Heart right ventricle (tissue), 16 donors: ENCODE data around the gene MARCO. TPM values are rescaled to one million over a fixed set of nuclear protein-coding genes. Genes with fewer than 3 reads are reported as not detected.
A peak's percentile ranks its signal among the peaks of the same experiment; 100 is the strongest.

Source experiments
- ATAC-seq, 8 donors: fragments of 200-7000 bp; cut with Tn5 transposase; one replicate each; pipeline ENCODE4 v1.9.1; 2020; ENCODE audit warnings: mild to moderate bottlenecking in 8 of 8, moderate library complexity in 8 of 8, moderate number of reproducible peaks in 1 of 8
- DNase-seq, 2 donors: peaks; one replicate each; pipeline ENCODE4 v3.0.0-alpha.2; 2020
- H3K27ac ChIP-seq, 10 donors: fragments of 200-600 bp; sonication (generic) in 2 of 10; one replicate each; pipeline versions ENCODE4 v1.5.0 to v1.8.0; 2020 to 2022; ENCODE audit warnings: mild to moderate bottlenecking in 3 of 10
- H3K27me3 ChIP-seq, 7 donors: fragments of 200-600 bp; one replicate each; pipeline ENCODE4 v1.8.0; 2021 to 2022; ENCODE audit warnings: mild to moderate bottlenecking in 2 of 7
- H3K36me3 ChIP-seq, 9 donors: fragments of 200-600 bp; sonication (generic) in 1 of 9; one replicate each; pipeline versions ENCODE4 v1.5.0 to v1.8.0; 2020 to 2022; ENCODE audit warnings: mild to moderate bottlenecking in 2 of 9
- H3K4me1 ChIP-seq, 9 donors: fragments of 200-600 bp; sonication (generic) in 1 of 9; one replicate each; pipeline versions ENCODE4 v1.5.0 to v1.8.0; 2020 to 2022; ENCODE audit warnings: mild to moderate bottlenecking in 4 of 9
- H3K4me3 ChIP-seq, 10 donors: fragments of 200-600 bp; sonication (generic) in 2 of 10; one replicate each; pipeline versions ENCODE4 v1.5.0 to v1.8.0; 2020 to 2022; ENCODE audit warnings: mild to moderate bottlenecking in 7 of 10, moderate library complexity in 2 of 10
- H3K9me3 ChIP-seq, 11 donors: fragments of 200-600 bp in 10 of 11; sonication (generic) in 2 of 11; one replicate each; pipeline versions ENCODE4 v1.5.0 to v1.8.0; 2013 to 2022; ENCODE audit warnings: mild to moderate bottlenecking in 2 of 11, control low read depth in 1 of 11, moderate library complexity in 1 of 11
- WGBS, 2 donors: extraction: QIAGEN DNeasy Blood & Tissue Kit; methylation state at CpG; one replicate each; pipeline ENCODE4 v1.1.7; 2013; ENCODE audit warnings: inconsistent platforms in 1 of 2; 5-methylcytosine and 5-hydroxymethylcytosine counted together
- intact Hi-C, 10 donors: fragments of 100-400 bp; cut with DNase I; formaldehyde crosslinking; loops; one replicate each; pipeline versions ENCODE4 v1.11.1 to v1.14.2; 2022
- polyA plus RNA-seq, 2 donors: library from polyadenylated mRNA; stranded (reverse); fragments of 200-250 nt; gene quantifications; one replicate each; pipeline ENCODE4 v1.2.3, GENCODE V29; 2013
- total RNA-seq, 10 donors: library from RNA; stranded (reverse); fragmentation: NEBNext Ultra II Directional in 3 of 10; extraction: Animal tissue kit (Norgen Biotek cat#: 25700) in 3 of 10; gene quantifications; one replicate each; pipeline versions ENCODE4 v1.2.1 to v1.2.4, GENCODE V29; 2021 to 2023
- TF ChIP-seq, protein P1 (sequence below), 9 donors: fragments of 200-600 bp; sonication (generic) in 2 of 9; IDR thresholded peaks; one replicate each; pipeline versions ENCODE4 v1.5.0 to v1.8.0; 2021 to 2022; ENCODE audit warnings: antibody characterized with exemption in 9 of 9, mild to moderate bottlenecking in 5 of 9, moderate library complexity in 1 of 9
- donor health status: Arrhythmogenic right ventricular cardiomyopathy.
- donor health status: ischemic (EF 13 %, LVEDD 7.1; RV severe dilation, severe dysfunction).
- donor health status: healthy with polysubstance abuse.
- donor health status: DM: no; HTN: yes; CAD: no.
- donor health status: DM: no; HTN: no; CAD: no.
- donor health status: ischemic (EF 25% LVEDD 6.9; RV normal size, moderate dysfunction).
- donor health status: ischemic (EF 25% LVEDD 5.7; RV mildly dilated, moderate dysfunction).
- donor health status: healthy.
- donor health status: DM: yes; HTN: yes; CAD: no.
- donor health status: Ischemic cardiomyopathy.
- donor health status: ischemic (EF 35%, LVEDD 5.7; RV mildly dilated, moderate dysfunction).
- donor health status: nonischemic (EF 11% LVEDD 7.7; RV severe dilation, severe dysfunction).
- donor health status: DM: yes; HTN: yes; CAD: no.
- donor health status: PGD.
- donor health status: ischemic (EF 29% LVEDD 5.4; RV normal size, mild dysfunction).
- donor health status: nonischemic (EF 23%, LVEDD 6.1; RV moderate dilation, normal function).

Gene MARCO
- total and polyA plus RNA-seq, 12 donors: 0.47 to 31.2 (median 3.2) TPM

DNA sequence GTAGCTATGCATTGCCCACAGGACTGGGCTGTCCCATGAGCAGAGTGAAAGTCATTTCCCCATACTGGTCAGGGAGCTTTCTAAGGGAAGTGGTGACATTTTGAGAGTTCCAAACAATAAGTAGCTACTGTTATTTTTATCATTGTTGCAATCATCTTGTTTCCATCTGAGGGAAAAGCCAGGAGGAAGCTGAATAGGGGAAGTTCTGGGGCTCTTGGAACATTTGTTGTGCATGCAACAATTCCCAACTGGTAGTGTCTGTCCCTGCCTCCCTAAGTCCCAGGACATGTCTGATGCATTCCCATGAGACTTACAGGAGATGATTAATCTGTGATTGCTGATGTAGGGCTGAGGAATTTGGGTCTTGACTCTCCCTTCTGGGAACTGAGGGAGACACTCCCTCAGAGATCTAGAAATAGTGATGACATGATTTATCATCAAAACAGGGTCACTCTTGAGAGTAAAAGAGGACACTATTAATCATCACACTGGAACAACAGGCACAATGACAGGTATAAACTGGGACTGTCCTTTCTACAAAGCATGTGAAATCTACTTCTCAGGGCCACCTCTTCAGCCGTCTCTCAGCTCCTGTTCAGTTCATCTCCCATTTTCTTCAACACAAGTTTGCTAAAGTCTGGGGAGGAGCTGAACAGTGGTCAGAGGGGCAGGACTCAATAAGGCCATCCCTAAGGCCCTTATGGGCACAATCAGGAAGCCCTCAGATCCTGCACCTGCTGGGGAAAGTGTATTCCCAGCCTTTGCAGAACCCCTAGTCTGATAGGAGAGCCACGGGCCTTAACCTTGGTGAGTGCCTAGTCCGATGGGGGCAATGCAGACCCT lies 28.0 kb upstream of the MARCO start:
- H3K27me3 ChIP-seq: peaks cover 0 to 34% (median 3%) of the 10 kb centered on the region in 7 donors
- peaks cover 0 to 10% (median 0%) of the 10 kb centered on the region in 11 donors for H3K9me3 ChIP-seq
- H3K4me1 ChIP-seq: peaks cover 0 to 14% (median 0%) of the 10 kb centered on the region in 9 donors
- no peak overlapping the region for H3K27ac ChIP-seq
- intact Hi-C loops: no loop called here
- TF ChIP-seq, protein P1, sequence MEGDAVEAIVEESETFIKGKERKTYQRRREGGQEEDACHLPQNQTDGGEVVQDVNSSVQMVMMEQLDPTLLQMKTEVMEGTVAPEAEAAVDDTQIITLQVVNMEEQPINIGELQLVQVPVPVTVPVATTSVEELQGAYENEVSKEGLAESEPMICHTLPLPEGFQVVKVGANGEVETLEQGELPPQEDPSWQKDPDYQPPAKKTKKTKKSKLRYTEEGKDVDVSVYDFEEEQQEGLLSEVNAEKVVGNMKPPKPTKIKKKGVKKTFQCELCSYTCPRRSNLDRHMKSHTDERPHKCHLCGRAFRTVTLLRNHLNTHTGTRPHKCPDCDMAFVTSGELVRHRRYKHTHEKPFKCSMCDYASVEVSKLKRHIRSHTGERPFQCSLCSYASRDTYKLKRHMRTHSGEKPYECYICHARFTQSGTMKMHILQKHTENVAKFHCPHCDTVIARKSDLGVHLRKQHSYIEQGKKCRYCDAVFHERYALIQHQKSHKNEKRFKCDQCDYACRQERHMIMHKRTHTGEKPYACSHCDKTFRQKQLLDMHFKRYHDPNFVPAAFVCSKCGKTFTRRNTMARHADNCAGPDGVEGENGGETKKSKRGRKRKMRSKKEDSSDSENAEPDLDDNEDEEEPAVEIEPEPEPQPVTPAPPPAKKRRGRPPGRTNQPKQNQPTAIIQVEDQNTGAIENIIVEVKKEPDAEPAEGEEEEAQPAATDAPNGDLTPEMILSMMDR (IDR thresholded peaks at IDR 0.05): no peak
- H3K36me3 ChIP-seq: no peaks in the 10 kb centered on the region
- peak in 3 of 8 donors; percentile 38 to 71 (median 67) for ATAC-seq
- DNase-seq: no peak
- 60 to 62% methylated on average over 3 of the region's 3 CpGs for WGBS, 2 donors
- no peak overlapping the region for H3K4me3 ChIP-seq

GRCh38 chr2:118914721-118915453 lies 27.1 kb upstream of the MARCO start:
- Histone ChIP-seq H3K27ac (no peak overlapping the region), H3K36me3 (no peaks in the 10 kb centered on the region), H3K4me3 (no peak overlapping the region), H3K27me3 (peaks cover 0 to 34% (median 3%) of the 10 kb centered on the region in 7 donors), H3K9me3 (peaks cover 0 to 12% (median 0%) of the 10 kb centered on the region in 11 donors), H3K4me1 (peaks cover 0 to 14% (median 0%) of the 10 kb centered on the region in 9 donors)
- TF ChIP-seq, protein P1 (IDR thresholded peaks at IDR 0.05): no peak
- DNase-seq: no peak
- 64 to 73% methylated on average over 9 of the region's 9 CpGs for WGBS, 2 donors
- no peak for ATAC-seq
- intact Hi-C loops: no loop called here

GRCh38 chr2:118918017-118918416 lies 24.0 kb upstream of the MARCO start:
- Histone ChIP-seq H3K4me3 (no peak overlapping the region), H3K36me3 (no peaks in the 10 kb centered on the region), H3K27ac (no peak overlapping the region), H3K9me3 (peaks cover 0 to 12% (median 0%) of the 10 kb centered on the region in 11 donors), H3K4me1 (peaks cover 0 to 13% (median 0%) of the 10 kb centered on the region in 9 donors), H3K27me3 (peaks cover 0 to 26% (median 3%) of the 10 kb centered on the region in 7 donors)
- DNase-seq: no peak
- WGBS, 2 donors: 50 to 52% methylated on average over 1 of the region's 1 CpG
- intact Hi-C loops: no loop called here
- ATAC-seq: no peak
- TF ChIP-seq, protein P1 (IDR thresholded peaks at IDR 0.05): no peak

GRCh38 chr2:118921646-118922045 lies 20.3 kb upstream of the MARCO start:
- TF ChIP-seq, protein P1 (IDR thresholded peaks at IDR 0.05): no peak
- Histone ChIP-seq H3K27ac (no peak overlapping the region), H3K27me3 (peaks cover 0 to 17% (median 7%) of the 10 kb centered on the region in 7 donors), H3K4me1 (peaks cover 0 to 13% (median 0%) of the 10 kb centered on the region in 9 donors), H3K9me3 (peaks cover 0 to 12% (median 0%) of the 10 kb centered on the region in 11 donors), H3K4me3 (no peak overlapping the region), H3K36me3 (no peaks in the 10 kb centered on the region)
- DNase-seq: no peak
- 35 to 42% methylated on average over 7 of the region's 7 CpGs for WGBS, 2 donors
- ATAC-seq: no peak
- intact Hi-C loops: no loop called here
